MM.1S (cell line): Measurements from ENCODE around the gene TMEM92.

Source experiments
- DNase-seq: peaks from one replicate; pipeline ENCODE4 v3.0.0-alpha.2; 2015
- H2AFZ ChIP-seq: fragments of 300-600 bp; sonication (generic); 2 replicates; pipeline ENCODE4 v1.6.0; 2016; ENCODE audit warnings: antibody characterized with exemption, low read length
- H3F3A ChIP-seq: fragments of 300-600 bp; sonication (generic); 2 replicates; pipeline ENCODE4 v1.6.1; 2016; ENCODE audit warnings: mild to moderate bottlenecking, antibody characterized with exemption, low read length, moderate library complexity, mixed read lengths; ENCODE audit not compliant: insufficient read depth
- H3K27ac ChIP-seq: fragments of 300-600 bp; sonication (generic); 2 replicates; pipeline ENCODE4 v1.5.1; 2016; ENCODE audit warnings: mild to moderate bottlenecking, low read length
- H3K27me3 ChIP-seq: fragments of 300-600 bp; sonication (generic); replicated peaks from 2 replicates; pipeline ENCODE4 v1.6.0; 2016; ENCODE audit warnings: low read length; ENCODE audit not compliant: insufficient read depth
- H3K36me3 ChIP-seq: fragments of 300-600 bp; sonication (generic); replicated peaks from 2 replicates; pipeline ENCODE4 v1.6.1; 2016; ENCODE audit warnings: mild to moderate bottlenecking, low read length, mixed read lengths; ENCODE audit not compliant: insufficient read depth
- H3K4me1 ChIP-seq: fragments of 300-600 bp; sonication (generic); 2 replicates; pipeline ENCODE4 v1.6.1; 2016; ENCODE audit warnings: low read length, mixed read lengths
- H3K4me2 ChIP-seq: fragments of 300-600 bp; sonication (generic); 2 replicates; pipeline ENCODE4 v1.6.0; 2016; ENCODE audit warnings: low read depth, low read length
- H3K4me3 ChIP-seq: fragments of 300-600 bp; sonication (generic); 2 replicates; pipeline ENCODE4 v1.5.1; 2016; ENCODE audit warnings: low read length, mixed read lengths
- H3K79me2 ChIP-seq: fragments of 300-600 bp; sonication (generic); 2 replicates; pipeline ENCODE4 v1.6.1; 2016; ENCODE audit warnings: mixed run types, low read length, mixed read lengths
- H3K9ac ChIP-seq: fragments of 300-600 bp; sonication (generic); 2 replicates; pipeline ENCODE4 v1.6.1; 2016; ENCODE audit warnings: low read length, mixed read lengths
- H3K9me2 ChIP-seq: fragments of 300-600 bp; sonication (generic); replicated peaks from 2 replicates; pipeline ENCODE4 v1.6.1; 2016; ENCODE audit warnings: mild to moderate bottlenecking, low read length, mixed read lengths; ENCODE audit not compliant: insufficient read depth
- H3K9me3 ChIP-seq: fragments of 300-600 bp; sonication (generic); replicated peaks from 2 replicates; pipeline ENCODE4 v1.6.1; 2016; ENCODE audit warnings: mild to moderate bottlenecking, low read length, mixed read lengths; ENCODE audit not compliant: insufficient read depth
- H4K20me1 ChIP-seq: fragments of 300-600 bp; sonication (generic); 2 replicates; pipeline ENCODE4 v1.6.1; 2016; ENCODE audit warnings: mild to moderate bottlenecking, low read length, moderate library complexity, mixed read lengths; ENCODE audit not compliant: insufficient read depth
- EZH2 ChIP-seq: fragments of 300-600 bp; sonication (generic); optimal IDR thresholded peaks from 2 replicates; pipeline ENCODE3; 2017; ENCODE audit warnings: low read depth, mild to moderate bottlenecking, antibody characterized with exemption, low read length, mixed read lengths
- EZH2phosphoT487 ChIP-seq: fragments of 300-600 bp; sonication (generic); IDR thresholded peaks from 2 replicates; pipeline ENCODE4 v1.6.1; 2018; ENCODE audit warnings: antibody characterized with exemption, low read length
- TF ChIP-seq, protein P1 (sequence below): fragments of 300-600 bp; sonication (generic); IDR thresholded peaks from 2 replicates; pipeline ENCODE4 v1.5.1; 2016; ENCODE audit warnings: antibody characterized with exemption, low read length, mixed read lengths

TMEM92 gene

DNA sequence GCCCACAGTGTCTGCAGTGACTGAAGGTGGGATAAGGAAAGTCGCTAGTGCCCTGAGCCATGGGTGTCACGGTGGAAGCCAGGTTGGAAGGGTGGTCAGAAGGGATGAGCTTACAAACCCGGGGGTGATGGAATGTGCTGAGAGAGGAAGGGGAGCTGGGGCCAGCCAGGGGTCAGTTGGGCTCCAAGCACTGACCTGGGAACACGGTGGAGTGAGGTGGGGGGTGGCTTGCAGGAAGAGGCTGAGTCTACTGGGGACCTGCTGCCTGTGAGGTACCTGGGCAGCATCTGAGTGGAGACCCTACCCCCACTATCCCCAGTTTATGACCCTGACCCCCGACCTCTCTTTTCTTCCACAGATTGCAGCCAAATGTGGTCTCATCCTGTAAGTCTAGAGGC is 3.1 kb downstream of the TMEM92 start:
- Histone ChIP-seq H3K9ac (no peak overlapping the region), H2AFZ (no peak overlapping the region)
- no peak for DNase-seq

DNA sequence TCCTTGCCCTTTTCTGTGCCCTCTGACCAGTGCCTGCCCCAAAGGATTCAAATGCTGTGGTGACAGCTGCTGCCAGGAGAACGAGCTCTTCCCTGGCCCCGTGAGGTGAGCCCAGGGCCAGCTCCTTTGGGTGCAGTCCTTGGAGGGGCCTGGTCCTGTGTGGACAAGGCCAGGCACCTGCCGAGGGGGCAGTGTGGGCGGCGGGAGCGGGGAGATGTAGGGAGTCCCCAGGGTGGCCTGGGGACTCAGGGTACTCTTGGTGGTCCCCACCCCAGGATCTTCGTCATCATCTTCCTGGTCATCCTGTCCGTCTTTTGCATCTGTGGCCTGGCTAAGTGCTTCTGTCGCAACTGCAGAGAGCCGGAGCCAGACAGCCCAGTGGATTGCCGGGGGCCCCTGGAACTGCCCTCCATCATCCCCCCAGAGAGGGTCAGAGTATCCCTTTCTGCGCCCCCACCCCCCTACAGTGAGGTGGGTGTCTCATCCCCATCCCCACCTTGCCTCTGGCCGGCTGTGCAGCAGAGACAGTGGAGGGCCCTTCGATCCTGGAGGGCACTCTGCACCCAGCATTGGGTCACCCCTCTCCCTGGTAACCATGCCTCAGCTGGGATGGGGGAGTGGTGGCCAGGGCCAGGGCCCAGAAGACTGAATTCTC is 4.4 kb downstream of the TMEM92 start:
- no peaks in the 10 kb centered on the region for H3K36me3 ChIP-seq
- H4K20me1 ChIP-seq: no peaks in the 10 kb centered on the region
- H3F3A ChIP-seq: no peaks in the 10 kb centered on the region
- no peak overlapping the region for H3K4me3 ChIP-seq
- no peak overlapping the region for H3K27ac ChIP-seq
- no peak overlapping the region for H3K9ac ChIP-seq
- H3K27me3 ChIP-seq: peaks cover 72% of the 10 kb centered on the region
- H3K9me2 ChIP-seq: no peaks in the 10 kb centered on the region
- no peak for TF ChIP-seq EZH2
- no peak for TF ChIP-seq EZH2phosphoT487
- TF ChIP-seq, protein P1, sequence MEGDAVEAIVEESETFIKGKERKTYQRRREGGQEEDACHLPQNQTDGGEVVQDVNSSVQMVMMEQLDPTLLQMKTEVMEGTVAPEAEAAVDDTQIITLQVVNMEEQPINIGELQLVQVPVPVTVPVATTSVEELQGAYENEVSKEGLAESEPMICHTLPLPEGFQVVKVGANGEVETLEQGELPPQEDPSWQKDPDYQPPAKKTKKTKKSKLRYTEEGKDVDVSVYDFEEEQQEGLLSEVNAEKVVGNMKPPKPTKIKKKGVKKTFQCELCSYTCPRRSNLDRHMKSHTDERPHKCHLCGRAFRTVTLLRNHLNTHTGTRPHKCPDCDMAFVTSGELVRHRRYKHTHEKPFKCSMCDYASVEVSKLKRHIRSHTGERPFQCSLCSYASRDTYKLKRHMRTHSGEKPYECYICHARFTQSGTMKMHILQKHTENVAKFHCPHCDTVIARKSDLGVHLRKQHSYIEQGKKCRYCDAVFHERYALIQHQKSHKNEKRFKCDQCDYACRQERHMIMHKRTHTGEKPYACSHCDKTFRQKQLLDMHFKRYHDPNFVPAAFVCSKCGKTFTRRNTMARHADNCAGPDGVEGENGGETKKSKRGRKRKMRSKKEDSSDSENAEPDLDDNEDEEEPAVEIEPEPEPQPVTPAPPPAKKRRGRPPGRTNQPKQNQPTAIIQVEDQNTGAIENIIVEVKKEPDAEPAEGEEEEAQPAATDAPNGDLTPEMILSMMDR: no peak
- H3K4me2 ChIP-seq: no peak overlapping the region
- no peaks in the 10 kb centered on the region for H3K4me1 ChIP-seq
- no peak for DNase-seq
- H3K79me2 ChIP-seq: no peaks in the 10 kb centered on the region
- H3K9me3 ChIP-seq: no peaks in the 10 kb centered on the region
- no peak overlapping the region for H2AFZ ChIP-seq

More for the DNA sequence above, 3.1 kb downstream of the TMEM92 start:
- H3K4me1 ChIP-seq: no peaks in the 10 kb centered on the region
- H3K27ac ChIP-seq: no peak overlapping the region
- H4K20me1 ChIP-seq: no peaks in the 10 kb centered on the region
- no peaks in the 10 kb centered on the region for H3F3A ChIP-seq
- H3K9me3 ChIP-seq: no peaks in the 10 kb centered on the region
- H3K4me2 ChIP-seq: no peak overlapping the region
- H3K79me2 ChIP-seq: no peaks in the 10 kb centered on the region
- H3K36me3 ChIP-seq: no peaks in the 10 kb centered on the region
- H3K9me2 ChIP-seq: no peaks in the 10 kb centered on the region
- TF ChIP-seq, protein P1: no peak
- TF ChIP-seq EZH2phosphoT487 (no peak), EZH2 (no peak)
- no peak overlapping the region for H3K4me3 ChIP-seq
- peaks cover 74% of the 10 kb centered on the region for H3K27me3 ChIP-seq

DNA sequence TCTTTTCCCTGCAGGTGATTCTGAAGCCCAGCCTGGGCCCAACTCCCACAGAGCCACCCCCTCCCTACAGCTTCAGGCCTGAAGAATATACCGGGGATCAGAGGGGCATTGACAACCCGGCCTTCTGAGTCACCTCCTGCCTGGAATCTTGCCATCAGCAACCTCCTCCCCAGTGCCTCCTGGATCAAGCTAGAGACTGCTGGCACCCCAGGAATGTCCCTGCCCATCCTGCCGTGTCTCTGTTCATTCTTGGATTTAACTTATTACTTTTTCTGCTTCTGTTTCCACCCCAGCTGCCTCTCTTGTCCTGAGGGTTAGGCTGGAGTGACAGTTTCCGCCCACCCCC is 4.9 kb downstream of the TMEM92 start:
- H3K36me3 ChIP-seq: no peaks in the 10 kb centered on the region
- H3K4me1 ChIP-seq: no peaks in the 10 kb centered on the region
- no peaks in the 10 kb centered on the region for H3F3A ChIP-seq
- H3K9me3 ChIP-seq: no peaks in the 10 kb centered on the region
- no peak overlapping the region for H3K4me2 ChIP-seq
- no peak for DNase-seq
- no peak overlapping the region for H2AFZ ChIP-seq
- H4K20me1 ChIP-seq: no peaks in the 10 kb centered on the region
- H3K79me2 ChIP-seq: no peaks in the 10 kb centered on the region
- TF ChIP-seq EZH2: no peak
- TF ChIP-seq EZH2phosphoT487: no peak
- TF ChIP-seq, protein P1: no peak
- no peak overlapping the region for H3K4me3 ChIP-seq
- H3K27ac ChIP-seq: no peak overlapping the region
- H3K27me3 ChIP-seq: peaks cover 69% of the 10 kb centered on the region
- no peak overlapping the region for H3K9ac ChIP-seq
- H3K9me2 ChIP-seq: no peaks in the 10 kb centered on the region
